ENCODE results near the gene ADRA2B. TPM values are rescaled to one million over a fixed set of nuclear protein-coding genes. Genes with fewer than 3 reads are reported as not detected.

Gene ADRA2B
- polyA plus RNA-seq, 3 donors: 1.6 TPM; not detected in 2

DNA sequence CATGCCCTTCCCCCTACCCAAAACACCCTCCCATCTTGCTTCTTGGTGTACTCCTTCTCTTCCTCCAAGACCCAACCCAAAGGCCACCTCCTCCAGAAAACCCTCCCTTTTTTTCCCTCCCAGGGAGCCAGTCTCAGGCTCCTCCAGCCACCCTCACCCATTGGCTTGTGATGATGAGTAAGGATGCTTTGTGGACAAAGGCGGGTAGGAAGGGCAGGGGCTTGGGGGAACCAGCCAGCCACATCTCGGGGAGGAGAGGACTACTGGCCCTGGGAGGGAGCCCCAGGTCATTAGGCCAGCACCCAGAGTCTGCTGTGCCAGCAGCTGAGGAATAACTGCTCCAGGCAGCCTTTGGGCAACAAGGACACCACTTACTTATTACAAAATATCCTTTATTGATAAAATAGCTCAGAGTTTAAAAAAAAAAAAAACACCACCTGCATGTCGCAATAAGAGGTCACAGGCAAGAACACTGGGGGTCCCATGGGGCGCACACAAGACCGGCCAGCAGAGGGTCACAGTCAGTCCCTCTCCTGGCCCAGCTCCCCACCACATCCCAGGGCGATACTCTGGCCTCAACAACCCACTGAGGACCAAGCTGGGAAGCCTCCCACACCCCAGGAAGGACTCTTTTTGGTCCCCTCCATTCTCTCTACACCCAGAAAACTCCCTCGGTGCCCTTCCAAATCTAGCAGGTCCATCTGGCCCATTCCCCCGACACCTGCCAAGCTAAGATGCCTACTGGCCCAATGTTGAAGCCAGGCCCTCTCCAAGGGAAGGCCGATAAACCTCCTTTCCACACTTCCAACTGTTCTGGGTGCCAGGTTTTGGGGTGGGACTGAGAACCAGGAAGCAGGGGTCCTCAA lies 3.6 kb downstream of the ADRA2B start:
- H3K4me1 ChIP-seq (ENCODE audit: control insufficient read depth in 1 of 2, insufficient read depth in 2 of 2, low read length in 2 of 2): peaks cover 3 to 18% of the 10 kb centered on the region in 2 donors
- H3K4me1 Mint-ChIP-seq: peaks cover 12% of the 10 kb centered on the region
- peaks cover 5 to 24% of the 10 kb centered on the region in 2 donors for H3K27me3 ChIP-seq (ENCODE audit: control insufficient read depth in 2 of 2, insufficient read depth in 2 of 2, low read length in 2 of 2)
- H3K9me3 ChIP-seq (replicated peaks in 1 of 2; ENCODE audit: control insufficient read depth in 1 of 2, insufficient read depth in 1 of 2, low read length in 2 of 2): no peaks in the 10 kb centered on the region
- H3K4me2 ChIP-seq (replicated peaks; ENCODE audit: extremely low read depth, low read length, poor library complexity, severe bottlenecking): no peak overlapping the region
- no peak overlapping the region for H3K4me3 Mint-ChIP-seq
- H3K9me3 Mint-ChIP-seq: peaks cover 2 to 10% (median 7%) of the 10 kb centered on the region in 7 donors
- no peak overlapping the region for H3K27ac Mint-ChIP-seq
- H2AFZ ChIP-seq (ENCODE audit: insufficient read depth, low read depth, low read length, poor library complexity, severe bottlenecking): no peak overlapping the region
- no peak overlapping the region for H3K27ac ChIP-seq (ENCODE audit: low read depth in 1 of 2, low read length in 2 of 2)
- H3K9ac ChIP-seq (ENCODE audit: insufficient read depth, low read length, poor library complexity, severe bottlenecking): no peak overlapping the region
- TF ChIP-seq, protein P1, sequence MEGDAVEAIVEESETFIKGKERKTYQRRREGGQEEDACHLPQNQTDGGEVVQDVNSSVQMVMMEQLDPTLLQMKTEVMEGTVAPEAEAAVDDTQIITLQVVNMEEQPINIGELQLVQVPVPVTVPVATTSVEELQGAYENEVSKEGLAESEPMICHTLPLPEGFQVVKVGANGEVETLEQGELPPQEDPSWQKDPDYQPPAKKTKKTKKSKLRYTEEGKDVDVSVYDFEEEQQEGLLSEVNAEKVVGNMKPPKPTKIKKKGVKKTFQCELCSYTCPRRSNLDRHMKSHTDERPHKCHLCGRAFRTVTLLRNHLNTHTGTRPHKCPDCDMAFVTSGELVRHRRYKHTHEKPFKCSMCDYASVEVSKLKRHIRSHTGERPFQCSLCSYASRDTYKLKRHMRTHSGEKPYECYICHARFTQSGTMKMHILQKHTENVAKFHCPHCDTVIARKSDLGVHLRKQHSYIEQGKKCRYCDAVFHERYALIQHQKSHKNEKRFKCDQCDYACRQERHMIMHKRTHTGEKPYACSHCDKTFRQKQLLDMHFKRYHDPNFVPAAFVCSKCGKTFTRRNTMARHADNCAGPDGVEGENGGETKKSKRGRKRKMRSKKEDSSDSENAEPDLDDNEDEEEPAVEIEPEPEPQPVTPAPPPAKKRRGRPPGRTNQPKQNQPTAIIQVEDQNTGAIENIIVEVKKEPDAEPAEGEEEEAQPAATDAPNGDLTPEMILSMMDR (IDR thresholded peaks at IDR 0.05): no peak
- WGBS (ENCODE audit: insufficient coverage): 85% methylated on average over 8 of the region's 9 CpGs
- no peak for DNase-seq
- no peaks in the 10 kb centered on the region for H4K20me1 ChIP-seq (ENCODE audit: insufficient read depth, low read length)
- no peaks in the 10 kb centered on the region for H3K79me2 ChIP-seq (ENCODE audit: insufficient read depth, low read length)
- no peak overlapping the region for H3K4me3 ChIP-seq (replicated peaks in 1 of 3; ENCODE audit: low read depth in 2 of 3, low read length in 3 of 3)
- H3K36me3 Mint-ChIP-seq: peaks cover 3 to 7% of the 10 kb centered on the region in 2 donors
- intact Hi-C loops (cut with micrococcal nuclease): loop anchor here in 1 of 2 donors (10.0 kb wide), 2 partner anchors 62 to 88 kb away; no protein-coding TSS in a partner anchor
- H3K36me3 ChIP-seq (replicated peaks in 1 of 2; ENCODE audit: control insufficient read depth in 1 of 2, insufficient read depth in 2 of 2, low read length in 2 of 2): no peaks in the 10 kb centered on the region
- H3K27me3 Mint-ChIP-seq (ENCODE audit: low read depth in 3 of 3): peaks cover 25 to 50% (median 26%) of the 10 kb centered on the region in 3 donors

- Histone ChIP-seq H2AFZ (ENCODE audit: insufficient read depth, low read depth, low read length, poor library complexity, severe bottlenecking) (no peak overlapping the region), H3K4me3 (replicated peaks in 1 of 3; ENCODE audit: low read depth in 2 of 3, low read length in 3 of 3) (no peak overlapping the region), H3K36me3 (replicated peaks in 1 of 2; ENCODE audit: control insufficient read depth in 1 of 2, insufficient read depth in 2 of 2, low read length in 2 of 2) (no peaks in the 10 kb centered on the region), H3K27me3 (ENCODE audit: control insufficient read depth in 2 of 2, insufficient read depth in 2 of 2, low read length in 2 of 2) (peaks cover 5 to 17% of the 10 kb centered on the region in 2 donors), H4K20me1 (ENCODE audit: insufficient read depth, low read length) (no peaks in the 10 kb centered on the region), H3K4me1 (ENCODE audit: control insufficient read depth in 1 of 2, insufficient read depth in 2 of 2, low read length in 2 of 2) (peaks cover 0 to 12% of the 10 kb centered on the region in 2 donors), H3K27ac (ENCODE audit: low read depth in 1 of 2, low read length in 2 of 2) (no peak overlapping the region), H3K79me2 (ENCODE audit: insufficient read depth, low read length) (no peaks in the 10 kb centered on the region), H3K4me2 (replicated peaks; ENCODE audit: extremely low read depth, low read length, poor library complexity, severe bottlenecking) (no peak overlapping the region), H3K9ac (ENCODE audit: insufficient read depth, low read length, poor library complexity, severe bottlenecking) (no peak overlapping the region), H3K9me3 (replicated peaks in 1 of 2; ENCODE audit: control insufficient read depth in 1 of 2, insufficient read depth in 1 of 2, low read length in 2 of 2) (no peaks in the 10 kb centered on the region)
- Mint-ChIP-seq H3K4me3 (no peak overlapping the region), H3K36me3 (peaks cover 3 to 7% of the 10 kb centered on the region in 2 donors), H3K27ac (no peak overlapping the region), H3K4me1 (peaks cover 6% of the 10 kb centered on the region), H3K27me3 (ENCODE audit: low read depth in 3 of 3) (peaks cover 20 to 44% (median 22%) of the 10 kb centered on the region in 3 donors), H3K9me3 (peaks cover 2 to 15% (median 7%) of the 10 kb centered on the region in 7 donors)
- DNase-seq: no peak
- TF ChIP-seq, protein P1 (IDR thresholded peaks at IDR 0.05): no peak
- WGBS (ENCODE audit: insufficient coverage): 87% methylated on average over 5 of the region's 7 CpGs
- intact Hi-C loops (cut with micrococcal nuclease): loop anchor here in 1 of 2 donors (10.0 kb wide), 2 partner anchors 63 to 87 kb away; no protein-coding TSS in a partner anchor
Measured at GRCh38 chr2:96111823-96112500, 4.4 kb downstream of the ADRA2B start.

Measured in CD14-positive monocyte (primary cell).